ENCODE data around the gene IL21. TPM values are rescaled to one million over a fixed set of nuclear protein-coding genes. Genes with fewer than 3 reads are reported as not detected.

Gene IL21
- total and polyA plus RNA-seq, 8 donors = not detected

GRCh38 chr4:122603156-122603574, 17.7 kb downstream of the IL21 start:
- H3K27ac ChIP-seq = no peak overlapping the region
- WGBS, 2 donors = 39 to 52% methylated on average over 8 of the region's 8 CpGs
- FAIRE-seq (no peak), DNase-seq (no peak), ATAC-seq (no peak)
- H3K4me1 ChIP-seq = no peaks in the 10 kb centered on the region
- H3K4me3 ChIP-seq = no peak overlapping the region
- no peak for TF ChIP-seq CTCF (IDR thresholded peaks at IDR 0.05)
- peaks cover 0 to 11% (median 0%) of the 10 kb centered on the region in 4 donors for H3K27me3 ChIP-seq
- H3K9me3 ChIP-seq = no peaks in the 10 kb centered on the region
- H3K36me3 ChIP-seq = no peaks in the 10 kb centered on the region
- intact Hi-C loops (cut with DNase I) = no loop called here

GRCh38 chr4:122602277-122603142, 18.4 kb downstream of the IL21 start:
- no peak for FAIRE-seq

GRCh38 chr4:122591196-122591595, 29.7 kb downstream of the IL21 start:
- ATAC-seq (no peak), FAIRE-seq (no peak), DNase-seq (no peak)
- no peaks in the 10 kb centered on the region for H3K27me3 ChIP-seq
- H3K36me3 ChIP-seq = no peaks in the 10 kb centered on the region
- H3K9me3 ChIP-seq = no peaks in the 10 kb centered on the region
- no peak for TF ChIP-seq CTCF (IDR thresholded peaks at IDR 0.05)
- no peaks in the 10 kb centered on the region for H3K4me1 ChIP-seq
- 70 to 74% methylated on average over 2 of the region's 2 CpGs for WGBS, 2 donors
- no peak overlapping the region for H3K4me3 ChIP-seq
- intact Hi-C loops (cut with DNase I) = no loop called here
- no peak overlapping the region for H3K27ac ChIP-seq

More at GRCh38 chr4:122602277-122603142, 18.4 kb downstream of the IL21 start:
- Histone ChIP-seq H3K27me3 (peaks cover 0 to 11% (median 0%) of the 10 kb centered on the region in 4 donors), H3K4me1 (no peaks in the 10 kb centered on the region), H3K9me3 (no peaks in the 10 kb centered on the region), H3K4me3 (no peak overlapping the region), H3K36me3 (no peaks in the 10 kb centered on the region), H3K27ac (no peak overlapping the region)
- peak in 3 of 4 donors; percentile 48 to 62 (median 54) for ATAC-seq
- DNase-seq = no peak
- WGBS, 2 donors = 23 to 27% methylated on average over 13 of the region's 13 CpGs
- intact Hi-C loops (cut with DNase I) = no loop called here
- no peak for TF ChIP-seq CTCF (IDR thresholded peaks at IDR 0.05)

DNA sequence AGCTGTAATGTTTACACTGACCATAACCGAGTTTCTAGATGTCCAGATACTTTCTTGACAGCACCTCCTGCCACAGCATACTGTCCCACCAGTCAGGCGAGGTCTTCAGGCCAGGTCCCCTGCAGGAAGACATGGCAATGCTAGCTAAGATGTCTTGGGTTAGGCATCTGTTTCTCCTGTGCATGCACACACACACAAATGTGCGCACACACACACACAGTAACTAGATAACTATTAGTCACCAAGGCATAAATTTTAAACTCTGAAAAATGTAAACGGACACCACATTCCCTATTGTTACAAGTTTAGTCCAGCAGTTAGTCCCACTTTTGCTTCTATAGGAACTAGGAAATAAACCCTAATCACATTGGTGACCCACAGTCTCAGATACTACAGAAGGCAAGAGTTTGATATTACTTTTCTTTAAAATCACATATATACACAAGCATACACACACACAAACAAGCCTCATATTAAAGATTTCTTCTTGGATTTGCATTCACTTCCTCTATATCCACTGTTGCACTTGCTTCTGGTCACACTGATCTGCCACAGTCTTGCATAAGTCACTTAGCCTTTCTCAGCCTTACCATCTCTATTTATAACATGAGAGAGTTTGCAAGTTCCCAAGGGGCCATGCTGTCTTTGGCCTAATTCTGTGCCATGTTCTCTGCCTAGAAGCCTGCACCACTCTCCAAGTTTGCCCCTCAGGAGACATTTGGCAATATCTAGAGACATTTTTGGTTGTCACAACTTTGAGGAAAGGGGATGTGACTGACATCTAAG, 32.2 kb downstream of the IL21 start:
- no peak overlapping the region for H3K27ac ChIP-seq
- no peaks in the 10 kb centered on the region for H3K4me1 ChIP-seq
- intact Hi-C loops (cut with DNase I) = no loop called here
- no peak for TF ChIP-seq CTCF (IDR thresholded peaks at IDR 0.05)
- no peaks in the 10 kb centered on the region for H3K27me3 ChIP-seq
- FAIRE-seq (no peak), DNase-seq (no peak), ATAC-seq (peak in 1 of 4 donors; percentile 29)
- WGBS, 2 donors = 56 to 63% methylated on average over 4 of the region's 4 CpGs
- no peak overlapping the region for H3K4me3 ChIP-seq
- no peaks in the 10 kb centered on the region for H3K36me3 ChIP-seq
- H3K9me3 ChIP-seq = no peaks in the 10 kb centered on the region
